Keratinocyte (primary cell): Measurements from ENCODE around the gene SESN3. TPM values are rescaled to one million over a fixed set of nuclear protein-coding genes. Genes with fewer than 3 reads are reported as not detected.

ENCODE experiments used
- DNase-seq: peaks from one replicate; pipeline ENCODE4 v3.0.0-alpha.2; 2011; ENCODE audit warnings: low read depth, missing footprints, low spot score
- FAIRE-seq: peaks from 2 replicates; lab custom pipeline; 2011; peaks lifted over from hg19 to GRCh38; lab: Jason Lieb, UNC
- H2AFZ ChIP-seq: 2 replicates; pipeline ENCODE4 v1.6.0; 2012; ENCODE audit warnings: low read length, control low read depth, inconsistent platforms; ENCODE audit not compliant: control insufficient read depth
- H3K27ac ChIP-seq: 2 replicates; pipeline ENCODE4 v1.5.1; 2011; ENCODE audit warnings: low read length; ENCODE audit not compliant: control insufficient read depth, insufficient read depth
- H3K27me3 ChIP-seq: 3 replicates; pipeline ENCODE4 v1.6.0; 2011; ENCODE audit warnings: low read length; ENCODE audit not compliant: control insufficient read depth, insufficient read depth; ENCODE audit errors: extremely low read depth
- H3K36me3 ChIP-seq, 2 experiments: 2 replicates in 1 of 2; 3 replicates in 1 of 2; pipeline ENCODE4 v1.5.1; 2011; ENCODE audit warnings: low read length in 2 of 2, mild to moderate bottlenecking in 1 of 2; ENCODE audit not compliant: control insufficient read depth in 2 of 2, insufficient read depth in 2 of 2; ENCODE audit errors: extremely low read depth in 1 of 2
- H3K4me1 ChIP-seq: 3 replicates; pipeline ENCODE4 v1.5.1; 2011; ENCODE audit warnings: low read length; ENCODE audit not compliant: control insufficient read depth, insufficient read depth; ENCODE audit errors: extremely low read depth
- H3K4me2 ChIP-seq: 3 replicates; pipeline ENCODE4 v1.6.0; 2011; ENCODE audit warnings: low read depth, low read length; ENCODE audit not compliant: control insufficient read depth, insufficient read depth; ENCODE audit errors: extremely low read depth
- H3K4me3 ChIP-seq, 3 experiments: fragments of 200-600 bp in 1 of 3; sonication (generic) in 1 of 3; 2 replicates in 2 of 3; 3 replicates in 1 of 3; pipeline ENCODE4 v1.5.1; 2011 to 2016; ENCODE audit warnings: low read length in 3 of 3, mild to moderate bottlenecking in 3 of 3, control low read depth in 2 of 3, inconsistent platforms in 1 of 3, low read depth in 1 of 3, mixed read lengths in 1 of 3, mixed run types in 1 of 3, moderate library complexity in 1 of 3; ENCODE audit not compliant: control insufficient read depth in 2 of 3, insufficient read depth in 2 of 3; ENCODE audit errors: extremely low read depth in 1 of 3
- H3K79me2 ChIP-seq: 2 replicates; pipeline ENCODE4 v1.6.0; 2012; ENCODE audit warnings: low read length; ENCODE audit not compliant: control insufficient read depth, insufficient read depth
- H3K9ac ChIP-seq: 3 replicates; pipeline ENCODE4 v1.6.0; 2011; ENCODE audit warnings: low read length; ENCODE audit not compliant: control insufficient read depth, insufficient read depth; ENCODE audit errors: extremely low read depth
- H3K9me1 ChIP-seq: 3 replicates; pipeline ENCODE4 v1.6.0; 2011; ENCODE audit warnings: low read length; ENCODE audit not compliant: control insufficient read depth, insufficient read depth; ENCODE audit errors: extremely low read depth
- H3K9me3 ChIP-seq: 2 replicates; pipeline ENCODE4 v1.5.1; 2012; ENCODE audit warnings: low read depth, low read length; ENCODE audit not compliant: control insufficient read depth
- H4K20me1 ChIP-seq: 3 replicates; pipeline ENCODE4 v1.6.0; 2011; ENCODE audit warnings: low read length; ENCODE audit not compliant: control insufficient read depth, insufficient read depth; ENCODE audit errors: extremely low read depth
- CTCF ChIP-seq, 3 experiments: IDR thresholded peaks in 1 of 3; conservative IDR thresholded peaks in 1 of 3; optimal IDR thresholded peaks in 1 of 3; 2 replicates in 2 of 3; 3 replicates in 1 of 3; pipeline versions ENCODE3 to v1.5.1; 2011; ENCODE audit warnings: low read length in 3 of 3, mild to moderate bottlenecking in 3 of 3, moderate library complexity in 2 of 3, control low read depth in 1 of 3, inconsistent platforms in 1 of 3; ENCODE audit not compliant: insufficient read depth in 2 of 3; ENCODE audit errors: extremely low read depth in 1 of 3
- EZH2 ChIP-seq: IDR thresholded peaks from one replicate; pipeline ENCODE4 v1.6.1; 2012; ENCODE audit warnings: inconsistent platforms, mild to moderate bottlenecking, low read length, moderate library complexity
- dilution Hi-C: fragments of 300-500 bp; cut with MboI; formaldehyde crosslinking; loops from one replicate; pipeline ENCODE4 v1.7.0; 2020; ENCODE audit warnings: low sequenced_read_pairs; ENCODE audit not compliant: extremely low pct_ligation_motif_present
- polyA plus RNA-seq, 5 experiments: library from polyadenylated mRNA; depleted of rRNA in 3 of 5; stranded (reverse) in 3 of 5; stranded (forward) in 1 of 5; unstranded in 1 of 5; fragments of >200 nt; gene quantifications; 1 replicate in 1 of 5; 2 replicates in 3 of 5; 3 replicates in 1 of 5; pipeline versions ENCODE4 v1.2.1 to v1.2.3, GENCODE V29; 2011 to 2012; ENCODE audit warnings: missing spikeins in 2 of 5, low read depth in 1 of 5, low replicate concordance in 1 of 5

The SESN3 gene
- polyA plus RNA-seq, 1 donor (not counting 4 experiments of a cell fraction or from before 2014, with no cell fraction given), result 35.2 TPM

- TF ChIP-seq CTCF (optimal IDR thresholded peaks at IDR 0.05 in 1 of 3, IDR thresholded peaks at IDR 0.05 in 1 of 3, conservative IDR thresholded peaks at IDR 0.05 in 1 of 3; ENCODE audit: extremely low read depth in 1 of 3, insufficient read depth in 2 of 3, low read length in 3 of 3) (no peak), EZH2 (no peak)
- Histone ChIP-seq H3K79me2 (no peaks in the 10 kb centered on the region), H3K4me2 (peak overlapping the region; percentile 55), H3K9me3 (no peaks in the 10 kb centered on the region), H3K4me1 (peaks cover 57% of the 10 kb centered on the region), H3K4me3 (no peak overlapping the region), H2AFZ (peak overlapping the region; percentile 3), H3K9ac (no peak overlapping the region), H3K9me1 (no peaks in the 10 kb centered on the region), H4K20me1 (no peaks in the 10 kb centered on the region), H3K27ac (peak overlapping the region; percentile 16), H3K27me3 (no peaks in the 10 kb centered on the region), H3K36me3 (no peaks in the 10 kb centered on the region)
- no peak for FAIRE-seq
- dilution Hi-C loops, result no loop called here
- no peak for DNase-seq
Observed at GRCh38 chr11:95148406-95148805, 82.6 kb downstream of the SESN3 start.

- H3K27me3 ChIP-seq, result no peaks in the 10 kb centered on the region
- H3K4me3 ChIP-seq, result no peak overlapping the region
- peak overlapping the region; percentile 16 for H3K27ac ChIP-seq
- H3K4me1 ChIP-seq, result peaks cover 51% of the 10 kb centered on the region
- DNase-seq, result peak; percentile 66
- H3K9ac ChIP-seq, result no peak overlapping the region
- no peak overlapping the region for H2AFZ ChIP-seq
- H3K9me3 ChIP-seq, result no peaks in the 10 kb centered on the region
- no peaks in the 10 kb centered on the region for H3K36me3 ChIP-seq
- TF ChIP-seq CTCF (optimal IDR thresholded peaks at IDR 0.05 in 1 of 3, IDR thresholded peaks at IDR 0.05 in 1 of 3, conservative IDR thresholded peaks at IDR 0.05 in 1 of 3; ENCODE audit: extremely low read depth in 1 of 3, insufficient read depth in 2 of 3, low read length in 3 of 3), result no peak
- no peak for TF ChIP-seq EZH2
- H3K9me1 ChIP-seq, result no peaks in the 10 kb centered on the region
- no peaks in the 10 kb centered on the region for H3K79me2 ChIP-seq
- FAIRE-seq, result peak; percentile 97
- peak overlapping the region; percentile 55 for H3K4me2 ChIP-seq
- no peaks in the 10 kb centered on the region for H4K20me1 ChIP-seq
- dilution Hi-C loops, result no loop called here
Observed at GRCh38 chr11:95147364-95147905, 83.6 kb downstream of the SESN3 start.
